Stimulated activated CD8-positive, alpha-beta memory T cell treated with anti-CD3 and anti-CD28 coated beads, Interleukin-4, amount 100 ng/mL, for 24 hours (primary cell): ENCODE measurements around the gene TSPAN18.
"Not testable (repeated sequence)": the region's sequence is repeated elsewhere in the genome, so short reads cannot be mapped to it uniquely, and the experiment has no call there.

Source experiments
- DNase-seq: peaks from one replicate; pipeline ENCODE4 v3.0.0-alpha.2; 2020; ENCODE audit warnings: low read depth

TSPAN18 gene

DNA sequence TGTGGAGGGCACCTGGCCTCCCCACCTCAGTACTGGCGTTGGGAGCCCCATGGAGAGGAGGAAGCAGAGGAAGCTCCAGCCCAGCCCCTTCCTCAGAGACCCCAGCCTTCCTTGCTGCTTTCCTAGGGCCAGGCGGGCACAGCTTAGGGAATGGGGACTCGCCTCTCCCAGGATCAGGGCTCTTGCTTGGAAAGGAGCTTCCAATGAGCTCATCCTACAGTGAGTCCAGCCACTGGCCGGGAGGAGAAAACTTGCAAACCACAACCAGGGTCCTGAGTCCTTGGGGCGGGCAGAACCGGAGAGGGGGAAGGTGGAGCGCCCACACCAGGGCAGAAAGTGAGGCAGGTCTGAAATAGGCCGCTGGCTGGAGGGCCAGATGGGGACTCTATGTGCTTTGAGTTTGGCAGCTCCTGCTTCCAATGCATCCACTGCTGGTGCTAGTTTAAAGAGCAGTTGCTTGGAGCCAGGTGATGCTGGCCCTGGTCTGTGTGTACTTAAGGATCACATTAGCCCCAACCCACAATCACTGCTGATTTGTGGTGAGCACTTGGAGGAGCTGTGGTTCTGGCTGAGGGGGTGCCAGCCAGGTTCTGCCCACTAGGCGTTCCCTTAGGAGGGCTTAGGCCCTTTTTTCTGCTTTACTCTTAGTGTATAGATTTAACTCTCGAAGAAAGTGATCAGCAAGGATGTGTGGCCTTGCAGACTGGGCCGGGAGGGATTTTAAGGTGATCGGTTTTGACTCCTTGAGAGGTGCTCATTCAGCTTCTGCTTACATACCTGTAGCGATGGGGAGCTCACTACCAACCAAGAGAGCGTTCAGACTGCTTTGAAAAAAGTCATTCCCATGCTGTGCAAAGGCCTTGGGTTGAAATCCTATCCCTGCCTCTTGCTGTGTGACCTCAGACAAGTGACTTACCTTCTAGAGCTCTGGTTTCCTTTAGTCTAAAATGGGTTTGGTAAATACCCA, 142.0 kb downstream of the TSPAN18 start:
- DNase-seq: no peak

DNA sequence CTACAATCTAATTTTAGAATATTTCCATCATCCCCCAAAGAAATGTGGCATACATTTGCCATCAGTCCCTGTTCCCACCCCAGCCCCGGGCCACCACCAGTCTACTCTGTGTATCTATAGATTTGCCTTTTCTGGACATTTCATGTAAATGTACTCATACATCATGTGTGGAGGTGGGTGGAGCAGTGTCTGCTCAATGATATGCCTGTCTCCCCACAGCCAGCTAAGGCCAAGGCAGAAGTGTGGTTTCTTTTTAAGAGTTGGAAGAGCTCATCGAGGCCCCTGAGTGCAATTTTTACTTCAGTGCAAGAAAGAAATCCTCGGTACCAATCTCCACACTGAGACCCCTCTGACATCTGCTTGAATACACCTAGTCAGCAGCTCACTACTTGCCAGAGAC, 143.4 kb downstream of the TSPAN18 start:
- DNase-seq: no peak

DNA sequence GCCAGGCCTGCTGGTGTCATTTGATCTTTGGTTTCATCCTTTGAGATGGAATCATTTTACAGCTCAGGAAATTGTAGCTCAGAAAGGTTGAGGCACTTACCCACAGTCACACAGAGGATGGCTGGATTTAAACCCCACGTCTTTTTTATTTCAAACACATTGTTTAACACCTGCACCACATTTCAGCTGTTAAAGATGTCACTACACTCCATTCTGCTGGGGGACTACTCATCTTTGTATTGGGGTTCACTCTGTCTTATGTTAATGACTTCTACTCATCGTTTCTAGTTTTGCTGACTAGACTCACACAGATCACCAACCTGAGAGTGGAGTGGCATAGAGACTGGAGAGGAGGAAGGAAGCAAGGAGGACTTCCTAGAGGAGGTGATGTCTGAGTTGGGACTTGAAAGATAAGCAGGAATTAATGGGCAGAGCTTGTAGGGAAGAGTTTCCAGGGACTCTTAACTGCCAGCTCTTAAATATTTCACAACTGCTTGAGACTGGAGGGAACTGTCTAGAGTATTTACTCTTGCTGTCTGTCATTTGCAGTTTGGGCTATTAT, 143.9 kb downstream of the TSPAN18 start:
- no peak for DNase-seq

DNA sequence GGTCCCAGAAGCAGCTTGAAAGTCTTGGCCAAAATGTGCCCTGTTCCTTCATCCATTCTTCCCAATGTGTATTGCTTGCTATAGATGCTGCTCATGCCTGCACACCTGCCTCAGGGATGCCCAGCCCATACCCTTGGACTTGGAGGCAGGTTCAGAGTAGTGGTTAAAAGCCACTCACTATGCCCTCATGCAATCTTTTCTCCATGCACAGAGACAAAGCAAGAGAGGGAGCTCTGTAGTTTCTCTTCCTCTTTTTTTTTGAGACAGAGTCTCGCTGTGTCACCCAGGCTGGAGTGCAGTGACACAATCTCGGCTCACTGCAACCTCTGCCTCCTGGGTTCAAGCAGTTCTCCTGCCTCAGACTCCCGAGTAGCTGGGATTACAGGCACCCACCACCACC, 144.9 kb downstream of the TSPAN18 start:
- DNase-seq: not testable (repeated sequence)

DNA sequence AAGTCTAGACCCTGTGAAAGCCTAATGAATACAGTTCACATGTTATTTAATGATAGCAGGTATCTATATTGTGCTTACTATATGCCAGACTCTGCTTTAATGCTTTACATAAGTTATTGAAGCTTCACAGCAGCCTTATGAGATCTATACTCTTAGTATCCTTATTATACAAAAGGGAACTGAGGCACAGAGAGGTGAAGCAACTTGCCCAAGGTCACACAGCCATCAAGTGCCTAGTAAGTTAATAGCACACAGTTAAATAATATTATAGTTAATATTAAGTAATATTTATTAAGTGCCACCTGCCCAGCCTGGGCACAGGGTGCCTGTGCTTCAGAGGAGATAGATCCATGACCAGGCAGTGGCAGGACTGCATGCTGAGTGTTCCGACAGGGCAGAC, 145.8 kb downstream of the TSPAN18 start:
- DNase-seq: no peak

DNA sequence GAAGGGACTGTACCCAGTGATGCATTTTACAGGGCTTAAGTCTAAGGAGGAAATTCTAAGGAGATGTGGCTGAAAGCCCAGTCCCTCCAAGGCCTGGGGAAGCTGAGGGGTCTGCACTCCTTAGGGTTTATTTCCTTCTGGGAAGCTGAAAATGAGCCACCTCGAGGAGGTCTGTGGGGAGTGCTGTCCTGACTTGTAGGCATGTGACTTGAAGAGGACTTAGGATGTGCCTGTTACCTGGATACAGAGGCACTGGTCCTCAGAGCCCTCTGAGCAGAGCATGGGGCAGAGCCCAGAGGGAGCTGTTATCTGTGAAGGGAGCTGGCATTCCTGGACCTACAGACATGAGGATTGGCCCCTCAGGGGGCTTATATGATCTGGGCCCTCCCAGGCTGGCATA, 146.8 kb downstream of the TSPAN18 start:
- DNase-seq: no peak

DNA sequence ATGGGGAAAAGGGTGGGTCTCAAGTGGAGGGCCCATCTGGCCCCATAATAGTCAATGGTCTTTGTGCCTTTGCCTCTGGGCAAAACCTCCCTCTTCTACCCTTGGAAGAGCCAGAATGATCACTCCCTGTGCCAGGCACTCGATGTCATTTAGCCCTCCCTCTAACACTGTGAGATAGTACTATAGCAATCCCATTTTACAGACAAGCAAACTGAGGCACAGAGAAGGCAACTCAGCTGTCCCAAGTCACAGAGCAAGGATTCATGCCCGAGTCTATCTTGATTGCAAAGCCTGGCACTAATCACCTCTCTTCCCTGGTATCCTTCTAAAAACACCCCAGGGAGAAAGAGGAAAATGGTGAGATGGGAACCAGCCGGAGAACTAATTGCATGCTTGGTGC, 147.5 kb downstream of the TSPAN18 start:
- DNase-seq: no peak

DNA sequence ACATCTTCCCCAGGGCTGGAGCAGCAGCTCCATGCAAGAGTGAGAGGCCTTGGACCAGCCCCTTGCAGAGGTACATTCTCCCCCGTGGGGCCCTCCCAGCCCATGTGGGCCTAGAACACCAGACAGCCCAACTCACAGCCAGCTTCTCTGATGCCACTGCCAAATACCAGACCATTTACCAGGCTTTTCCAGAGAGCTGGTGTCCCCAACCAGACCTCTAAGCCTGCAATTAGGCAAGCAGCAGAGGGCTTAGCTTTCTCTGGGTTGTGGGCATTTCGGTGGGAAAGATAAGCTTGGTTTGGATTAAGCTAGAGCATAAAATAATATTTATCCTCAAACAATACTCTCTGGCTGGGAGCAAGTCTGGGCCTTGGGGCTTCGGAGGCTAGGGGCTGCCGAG, 148.3 kb downstream of the TSPAN18 start:
- no peak for DNase-seq

DNA sequence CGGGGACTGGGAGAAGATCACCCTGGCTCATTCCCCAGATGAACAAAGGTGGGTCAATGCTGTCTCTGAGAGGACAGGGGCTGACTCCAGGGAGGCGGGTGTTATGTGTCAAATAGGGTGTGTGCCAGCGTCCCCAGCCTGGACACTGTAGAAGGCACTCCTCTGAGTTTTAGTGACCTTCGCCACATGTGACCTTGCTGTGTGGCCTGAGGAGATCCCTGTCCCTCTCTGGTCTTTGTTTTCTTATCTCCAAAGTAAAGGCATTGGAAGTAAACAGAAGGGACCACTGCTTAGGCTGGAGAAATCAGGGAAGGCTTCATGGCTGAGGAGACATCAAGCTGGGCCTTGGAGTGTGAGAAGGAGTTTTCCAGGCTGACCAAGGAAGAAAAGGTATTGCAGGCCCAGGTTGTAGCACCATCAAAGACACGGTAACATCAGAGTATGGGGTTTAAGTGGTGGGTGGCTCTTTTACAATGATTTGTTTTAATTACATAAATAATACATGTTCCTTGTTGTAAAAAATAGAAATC, 149.5 kb downstream of the TSPAN18 start:
- no peak for DNase-seq

DNA sequence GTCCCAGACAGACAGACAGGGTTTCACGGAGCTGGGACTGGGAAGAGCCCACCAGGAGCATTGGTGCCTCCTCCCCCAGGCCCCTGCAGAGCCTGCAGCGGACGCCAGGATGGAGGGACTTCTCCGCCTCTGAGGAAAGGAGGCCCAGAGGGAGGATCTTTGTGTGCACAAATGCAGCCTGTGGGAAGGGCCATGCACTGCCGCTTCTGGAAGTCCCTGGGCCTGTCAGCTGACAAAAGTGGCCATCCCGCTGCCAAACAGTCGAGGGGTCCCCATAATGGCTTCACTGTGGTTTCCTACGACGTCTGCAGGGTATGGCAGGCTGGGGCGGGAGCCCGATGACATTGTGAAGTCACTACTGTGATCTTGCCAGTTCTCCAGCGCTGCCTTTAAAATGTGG, 150.1 kb downstream of the TSPAN18 start:
- no peak for DNase-seq

DNA sequence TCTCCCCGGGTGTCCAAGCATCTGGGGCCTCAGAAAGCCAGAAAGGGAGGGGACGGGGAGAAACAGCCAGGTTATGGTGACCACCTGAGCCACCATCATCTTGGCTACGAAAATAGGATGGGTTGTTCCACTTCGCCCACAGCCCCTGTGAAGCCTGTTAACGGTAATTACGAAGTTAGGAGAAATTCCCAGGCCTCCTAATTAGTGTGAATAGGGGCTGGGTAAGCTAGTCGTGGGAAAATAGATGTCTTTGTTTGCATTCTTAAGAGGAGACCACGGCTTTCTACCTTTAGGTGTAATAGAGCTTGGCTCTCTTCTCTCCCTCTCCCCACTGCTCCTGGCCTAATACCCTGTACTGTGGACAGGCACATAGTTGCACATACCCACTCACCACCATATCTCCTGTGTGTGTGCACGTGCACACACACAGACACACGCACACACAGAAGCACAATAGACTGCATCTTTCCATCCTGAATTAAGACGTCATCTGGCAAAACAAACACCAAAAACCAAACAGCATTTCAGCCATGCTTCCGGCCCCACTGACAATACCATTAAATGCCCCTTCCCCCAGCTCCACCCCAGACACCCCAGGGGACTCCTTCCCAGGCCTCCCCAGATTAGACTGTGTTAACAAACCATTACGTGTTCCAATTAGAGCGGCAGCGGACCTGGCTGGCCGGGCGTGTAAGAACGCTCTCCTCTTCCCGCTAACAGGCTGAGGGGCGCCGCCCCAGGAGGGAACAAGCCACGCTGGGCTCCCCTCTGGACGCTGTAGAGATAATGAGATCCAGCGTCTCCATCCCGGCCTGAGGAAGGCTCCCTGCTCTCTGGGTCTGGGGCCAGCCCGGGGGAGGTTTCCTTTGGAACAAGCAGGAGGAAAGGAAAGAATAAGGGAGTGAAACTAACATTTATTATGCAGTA, 151.1 kb downstream of the TSPAN18 start:
- no peak for DNase-seq

DNA sequence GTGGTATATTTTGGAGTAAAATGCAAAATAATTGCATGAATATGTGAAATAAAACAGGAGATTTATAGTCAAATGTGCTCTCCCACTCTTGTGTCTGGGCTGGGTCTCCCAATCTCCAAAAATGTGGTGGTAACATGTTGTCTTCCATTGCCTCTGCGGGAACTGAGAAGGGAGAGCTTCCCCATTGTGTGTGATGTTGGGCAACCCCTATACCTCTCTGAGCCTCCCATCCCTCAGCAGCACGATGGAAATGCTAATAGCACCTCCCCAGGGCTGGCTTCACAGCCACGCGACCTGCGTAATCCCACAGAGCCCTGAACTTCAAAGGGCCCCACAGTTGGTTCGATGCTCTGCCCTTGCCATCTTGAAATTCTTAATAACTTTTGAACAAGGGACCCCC, 151.9 kb downstream of the TSPAN18 start:
- DNase-seq: no peak

DNA sequence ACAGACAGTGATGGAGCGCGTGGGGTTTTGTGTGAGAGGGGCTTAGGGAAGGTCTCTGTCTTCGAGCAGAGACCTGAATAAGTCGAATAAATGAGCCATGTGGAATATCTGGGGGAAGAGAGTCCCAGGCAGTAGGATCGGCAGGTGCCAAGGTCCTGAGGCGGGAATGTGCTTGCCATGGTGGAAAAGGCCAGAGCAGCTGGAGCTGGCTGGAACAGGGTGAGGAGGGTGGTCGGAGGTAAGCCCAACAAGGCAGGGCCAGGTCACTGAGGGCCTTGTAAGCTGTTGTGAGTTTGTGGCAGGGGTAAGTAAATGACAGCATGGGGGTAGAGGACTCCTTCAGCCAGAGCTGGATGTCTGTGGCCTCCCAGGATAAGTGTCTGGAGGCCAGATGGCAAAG, 152.7 kb downstream of the TSPAN18 start:
- no peak for DNase-seq

DNA sequence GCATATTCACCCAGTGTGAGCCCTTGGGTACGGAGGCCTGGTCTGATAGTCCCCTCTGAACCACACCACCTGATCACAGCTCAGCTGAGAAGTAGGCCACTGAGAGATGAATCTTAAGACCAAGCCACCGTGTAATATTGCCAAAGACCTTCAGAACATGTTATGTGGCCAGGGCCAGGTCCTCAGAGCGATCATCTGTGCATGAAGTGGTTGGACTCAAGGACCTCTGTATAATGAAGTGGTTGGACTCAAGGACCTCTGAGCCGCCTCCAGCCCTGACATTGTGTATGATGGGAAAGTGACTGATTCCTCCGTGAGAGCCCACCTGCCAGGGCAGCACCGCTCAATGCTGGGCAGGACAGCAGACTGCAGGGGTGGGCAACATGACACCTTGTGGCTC, 153.7 kb downstream of the TSPAN18 start:
- no peak for DNase-seq

DNA sequence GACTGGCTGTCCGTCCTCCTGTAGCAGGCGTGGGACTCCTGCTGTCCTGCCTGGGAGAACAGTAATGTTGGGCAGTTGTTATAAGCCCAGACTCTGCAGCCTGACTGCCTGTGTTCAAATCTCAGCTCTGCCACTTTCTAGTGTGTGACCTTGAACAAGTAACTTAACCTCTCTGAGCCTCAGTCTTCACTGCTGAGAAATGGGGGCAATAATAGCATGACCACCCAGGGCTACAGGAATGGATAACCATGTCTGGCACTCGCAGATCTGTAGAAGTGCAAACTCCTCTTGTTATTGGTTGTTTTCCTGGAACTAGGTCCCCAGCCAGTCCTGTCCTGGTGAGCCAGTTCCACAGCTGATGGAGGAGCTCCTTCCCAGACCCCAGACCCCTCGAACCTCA, 154.2 kb downstream of the TSPAN18 start:
- DNase-seq: no peak

DNA sequence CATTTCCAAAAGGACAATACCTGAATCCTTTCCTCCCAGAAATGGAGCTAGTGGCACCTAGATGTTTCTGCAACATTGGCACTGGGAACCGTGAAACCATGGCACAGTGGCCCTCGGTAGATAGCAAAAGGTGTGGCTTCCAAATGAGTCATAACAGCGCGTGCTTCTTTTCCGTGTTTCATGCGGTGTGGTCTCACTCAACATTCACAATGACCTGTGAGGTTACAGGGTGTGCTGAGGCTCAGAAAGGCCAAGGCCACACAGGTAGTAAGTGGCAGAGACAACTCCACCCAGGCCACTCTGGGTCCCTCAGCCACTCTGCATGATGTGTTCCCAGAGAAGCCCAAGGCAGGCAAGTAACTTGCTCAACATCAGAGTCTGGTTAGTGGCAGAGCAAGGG, 156.5 kb downstream of the TSPAN18 start:
- no peak for DNase-seq

DNA sequence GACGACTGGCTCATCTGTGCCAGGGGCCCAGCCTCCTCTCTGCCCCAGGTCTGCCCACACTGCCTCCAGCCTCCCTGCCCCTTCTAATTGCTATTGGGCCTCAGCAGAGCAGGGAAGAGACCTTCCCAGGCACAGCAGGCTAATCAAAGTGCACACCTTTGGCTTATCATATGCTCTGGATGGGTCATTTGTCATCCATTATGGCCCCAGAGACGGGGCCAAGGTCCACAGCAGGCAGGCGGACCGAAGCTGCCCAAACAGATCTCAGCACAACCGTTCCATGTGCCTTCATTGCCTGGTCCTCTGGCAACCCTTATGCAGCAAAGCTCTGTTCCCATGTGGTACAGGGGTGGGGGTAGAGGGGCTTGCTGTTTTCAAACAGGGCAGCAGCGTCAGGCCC, 157.3 kb downstream of the TSPAN18 start:
- no peak for DNase-seq

DNA sequence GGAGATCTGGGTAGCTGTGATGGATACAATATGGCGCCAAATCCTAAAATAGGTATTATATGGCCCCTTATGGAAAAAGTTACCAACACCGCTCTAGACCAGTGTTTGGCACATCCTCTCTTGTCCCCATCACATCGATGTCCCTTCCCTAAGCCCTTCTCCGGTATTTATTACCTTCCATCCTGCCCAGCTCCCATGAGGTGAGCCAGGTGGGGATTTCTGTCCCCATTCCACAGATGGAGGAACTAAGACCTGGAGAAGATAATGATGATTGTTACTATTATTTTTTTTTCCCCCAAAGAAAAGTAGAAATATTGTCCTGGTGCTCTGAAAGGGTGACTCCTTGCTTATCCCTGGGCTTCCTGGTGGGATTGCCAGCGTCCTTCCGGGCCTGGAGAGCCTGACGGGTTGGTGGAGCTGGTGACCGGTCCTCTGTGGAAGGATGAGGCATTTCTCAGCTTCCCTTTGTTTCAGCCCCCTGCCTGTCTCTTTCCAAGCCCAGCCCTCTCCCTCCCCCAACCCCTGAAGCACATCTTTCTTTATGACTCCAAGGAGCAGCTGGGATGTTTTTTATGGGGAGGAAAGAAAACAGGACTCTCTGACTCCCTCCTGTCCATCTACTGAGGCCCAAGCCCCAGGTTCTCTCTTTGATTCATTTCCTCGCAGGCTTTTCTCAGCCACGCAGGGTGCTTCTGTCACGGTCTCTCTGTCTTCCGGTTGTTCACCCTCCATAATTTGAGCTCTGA, 158.5 kb downstream of the TSPAN18 start:
- no peak for DNase-seq

DNA sequence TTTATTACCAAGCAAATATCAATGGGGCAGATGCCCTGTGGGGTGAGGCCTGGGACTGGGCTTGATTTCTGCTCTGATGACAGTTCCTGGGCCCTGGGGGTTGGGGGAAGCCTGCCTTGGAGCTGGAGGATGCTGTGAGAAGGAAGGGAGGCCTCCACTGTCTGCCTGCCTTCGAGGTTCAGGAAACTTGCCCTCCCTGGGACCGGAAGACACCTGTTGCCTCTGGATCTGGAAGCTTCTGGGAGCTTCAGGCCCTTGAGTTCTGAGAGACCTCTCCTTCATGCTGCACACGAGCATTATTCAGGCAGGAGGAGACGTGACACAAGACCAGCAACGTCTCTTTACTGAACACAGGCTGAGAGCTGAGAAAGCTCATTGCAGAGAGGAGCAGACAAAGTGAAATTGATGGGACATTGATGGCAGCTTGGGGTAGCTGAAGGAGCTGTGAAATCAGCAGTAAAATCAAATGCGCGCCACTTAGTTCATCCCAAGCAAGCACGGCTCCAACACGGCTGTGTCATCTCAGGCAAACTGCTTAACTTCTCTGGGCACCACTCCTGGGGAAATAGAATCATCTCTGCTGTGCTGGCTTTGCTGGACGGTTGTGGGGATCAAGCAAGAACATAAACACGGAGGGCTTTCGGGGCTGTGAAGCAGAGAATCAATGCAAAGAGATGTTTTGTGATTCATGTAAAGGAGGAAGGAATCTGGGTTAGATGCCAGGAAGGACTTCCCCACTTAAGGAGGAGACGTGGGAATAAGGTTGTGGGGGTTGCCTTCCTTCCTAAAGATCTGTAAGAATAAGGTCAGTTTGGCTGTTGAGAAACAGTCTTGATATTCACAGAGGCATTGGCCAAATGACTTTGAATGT, 159.4 kb downstream of the TSPAN18 start:
- no peak for DNase-seq

DNA sequence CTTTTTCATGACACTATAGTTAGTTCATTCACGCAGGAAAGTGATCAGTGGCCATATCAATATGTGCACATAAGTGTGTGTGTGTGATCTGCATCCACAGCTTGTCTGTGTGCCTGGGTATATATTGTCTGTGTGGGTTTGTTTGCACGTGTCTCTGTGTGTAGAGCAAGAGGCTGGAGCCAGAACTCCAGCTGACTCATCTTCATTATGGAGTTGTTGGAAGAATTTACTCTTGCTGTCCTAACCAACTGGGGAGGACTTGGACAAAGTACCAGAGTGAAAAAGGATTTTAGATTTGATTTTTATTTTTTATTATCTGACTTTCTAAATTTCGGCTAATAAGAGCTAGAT, 160.0 kb downstream of the TSPAN18 start:
- DNase-seq: no peak

DNA sequence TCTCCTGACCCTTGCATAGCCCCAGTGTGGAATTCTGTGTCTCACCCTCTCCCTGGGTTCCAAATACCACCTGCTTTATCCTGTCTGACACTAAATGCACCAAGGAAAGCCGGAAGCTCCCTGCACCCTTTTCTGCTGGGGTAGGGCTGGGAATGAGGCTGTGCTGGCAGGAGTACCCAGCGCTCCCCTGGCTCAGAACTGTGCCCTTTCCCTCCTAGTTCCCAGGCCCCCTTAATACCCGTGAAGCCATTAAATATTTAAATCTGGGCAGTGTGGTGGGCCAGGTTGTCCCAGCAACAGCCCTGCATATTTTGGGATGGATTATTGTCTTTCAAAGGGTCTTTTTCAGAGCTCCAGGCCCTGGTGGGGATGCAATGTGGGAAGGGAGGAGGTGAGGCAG, 160.9 kb downstream of the TSPAN18 start:
- DNase-seq: no peak
